Vagina (tissue), 2 donors: Measurements from ENCODE around the gene NUSAP1.
"Not testable (repeated sequence)": the region's sequence is repeated elsewhere in the genome, so short reads cannot be mapped to it uniquely, and the experiment has no call there.

Experiments
- CTCF ChIP-seq, 3 experiments: fragments of 450-650 bp in 2 of 3; fragments of 200-600 bp in 1 of 3; sonication (generic) in 1 of 3; IDR thresholded peaks; one replicate each; pipeline ENCODE4 v1.5.1; 2017 to 2019; ENCODE audit warnings: antibody characterized with exemption in 3 of 3, mild to moderate bottlenecking in 2 of 3, moderate library complexity in 2 of 3
- POLR2A ChIP-seq, 2 donors: fragments of 450-650 bp; IDR thresholded peaks; one replicate each; pipeline ENCODE4 v1.6.1; 2017; ENCODE audit warnings: antibody characterized with exemption in 2 of 2, mild to moderate bottlenecking in 2 of 2, moderate library complexity in 2 of 2

GRCh38 chr15:41425907-41426306 is 93.2 kb downstream of the NUSAP1 start:
- TF ChIP-seq POLR2A, CTCF (IDR thresholded peaks at IDR 0.05): not testable (repeated sequence)
